Prostate gland (tissue), 2 donors: ENCODE results near the gene SKIDA1. TPM values are rescaled to one million over a fixed set of nuclear protein-coding genes. Genes with fewer than 3 reads are reported as not detected.

Experiments used
- DNase-seq: peaks from one replicate; pipeline ENCODE4 v3.0.0-alpha.2; 2019; ENCODE audit warnings: low spot score
- H3K27ac ChIP-seq, 2 donors: fragments of 200-600 bp; sonication (generic); 2 replicates each; pipeline ENCODE4 v1.5.1; 2017 to 2019
- H3K27me3 ChIP-seq: fragments of 200-600 bp; sonication (generic); replicated peaks from 2 replicates; pipeline ENCODE4 v1.5.1; 2019; ENCODE audit not compliant: insufficient read depth
- H3K36me3 ChIP-seq, 2 donors: fragments of 200-600 bp; sonication (generic); 1 replicate in 1 of 2; 2 replicates in 1 of 2; pipeline versions ENCODE4 v1.5.1 to v1.8.1; 2017 to 2019
- H3K4me1 ChIP-seq: fragments of 200-600 bp; sonication (generic); replicated peaks from 2 replicates; pipeline ENCODE4 v1.5.1; 2019
- H3K4me3 ChIP-seq, 2 donors: fragments of 200-600 bp; sonication (generic); 2 replicates each; pipeline ENCODE4 v1.5.1; 2017 to 2019
- H3K9me3 ChIP-seq: fragments of 200-600 bp; sonication (generic); 2 replicates; pipeline ENCODE4 v1.5.1; 2017
- POLR2A ChIP-seq: fragments of 450-650 bp; IDR thresholded peaks from one replicate; pipeline ENCODE4 v1.6.1; 2016; ENCODE audit warnings: antibody characterized with exemption, mild to moderate bottlenecking
- POLR2AphosphoS5 ChIP-seq: sonication (generic); formaldehyde crosslinking; IDR thresholded peaks from one replicate; pipeline ENCODE4 v1.6.1; 2017; ENCODE audit warnings: antibody characterized with exemption
- WGBS: methylation state at CpG from one replicate; pipeline ENCODE4 v1.1.5; 2018; 5-methylcytosine and 5-hydroxymethylcytosine counted together
- intact Hi-C: fragments of 100-400 bp; cut with DNase I; formaldehyde crosslinking; loops from one replicate; pipeline ENCODE4 v1.14.2; 2022
- total RNA-seq, 2 donors: library from RNA; depleted of rRNA; stranded (reverse); fragments of >200 nt; gene quantifications; one replicate each; pipeline ENCODE4 v1.1.0, GENCODE V29; 2016
- TF ChIP-seq, protein P1 (sequence below), 4 experiments: fragments of 200-600 bp in 2 of 4; fragments of 450-650 bp in 2 of 4; sonication (generic) in 2 of 4; IDR thresholded peaks; 1 replicate in 3 of 4; 2 replicates in 1 of 4; pipeline ENCODE4 v1.5.1; 2016 to 2019; ENCODE audit warnings: antibody characterized with exemption in 4 of 4, mild to moderate bottlenecking in 2 of 4, moderate library complexity in 2 of 4

Gene SKIDA1
- total RNA-seq, 2 donors from 2014 or later, result 1.5 to 4.3 TPM

DNA sequence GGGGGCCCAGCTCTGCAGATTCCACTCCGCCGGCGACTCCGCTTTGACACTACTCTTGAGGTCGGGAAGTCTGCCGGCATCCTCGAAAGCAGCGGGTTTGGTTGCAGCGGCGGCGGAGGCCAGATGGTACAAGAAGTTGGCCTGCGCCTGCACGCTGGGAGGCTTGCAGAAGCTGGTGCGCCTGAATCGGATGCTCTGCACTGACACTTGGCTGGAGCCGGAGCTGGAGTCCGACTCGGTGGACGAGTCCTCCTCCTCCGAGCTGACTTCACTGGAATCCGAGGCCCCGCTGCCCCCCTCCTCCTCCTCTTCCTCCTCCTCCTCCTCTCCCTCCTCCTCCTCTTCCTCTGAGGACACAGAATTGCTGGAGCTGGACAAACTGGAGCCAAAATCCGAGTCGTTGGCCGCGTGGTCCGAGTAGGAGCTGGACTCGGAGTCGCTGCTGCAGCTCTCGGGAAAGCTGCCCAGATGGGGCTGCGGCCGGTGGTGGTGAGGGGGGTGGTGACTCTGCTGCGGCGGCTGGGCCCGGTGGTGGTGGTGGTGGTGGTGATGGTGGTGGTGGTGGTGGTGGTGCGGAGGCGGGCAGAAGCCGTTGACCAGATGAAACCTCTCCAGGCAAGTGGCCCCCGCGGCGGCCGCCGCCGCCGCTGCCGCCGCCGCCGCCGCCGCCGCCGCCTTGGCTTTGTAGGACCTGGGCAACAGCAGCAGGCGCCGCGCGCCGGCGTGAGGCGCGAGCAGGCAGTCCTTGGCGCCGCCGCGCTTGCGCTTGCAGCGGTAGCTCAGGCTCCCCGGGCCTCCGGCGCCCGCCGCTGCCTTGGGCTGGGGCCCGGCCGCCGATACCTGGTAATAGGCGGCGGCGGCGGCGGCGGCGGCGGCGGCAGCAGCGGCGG is 9.0 kb downstream of the SKIDA1 start:
- peak overlapping the region; percentile 80 to 81 for H3K27ac ChIP-seq
- H3K27me3 ChIP-seq, result no peaks in the 10 kb centered on the region
- no peaks in the 10 kb centered on the region for H3K9me3 ChIP-seq
- TF ChIP-seq POLR2AphosphoS5, result peak; percentile 5
- TF ChIP-seq, protein P1, sequence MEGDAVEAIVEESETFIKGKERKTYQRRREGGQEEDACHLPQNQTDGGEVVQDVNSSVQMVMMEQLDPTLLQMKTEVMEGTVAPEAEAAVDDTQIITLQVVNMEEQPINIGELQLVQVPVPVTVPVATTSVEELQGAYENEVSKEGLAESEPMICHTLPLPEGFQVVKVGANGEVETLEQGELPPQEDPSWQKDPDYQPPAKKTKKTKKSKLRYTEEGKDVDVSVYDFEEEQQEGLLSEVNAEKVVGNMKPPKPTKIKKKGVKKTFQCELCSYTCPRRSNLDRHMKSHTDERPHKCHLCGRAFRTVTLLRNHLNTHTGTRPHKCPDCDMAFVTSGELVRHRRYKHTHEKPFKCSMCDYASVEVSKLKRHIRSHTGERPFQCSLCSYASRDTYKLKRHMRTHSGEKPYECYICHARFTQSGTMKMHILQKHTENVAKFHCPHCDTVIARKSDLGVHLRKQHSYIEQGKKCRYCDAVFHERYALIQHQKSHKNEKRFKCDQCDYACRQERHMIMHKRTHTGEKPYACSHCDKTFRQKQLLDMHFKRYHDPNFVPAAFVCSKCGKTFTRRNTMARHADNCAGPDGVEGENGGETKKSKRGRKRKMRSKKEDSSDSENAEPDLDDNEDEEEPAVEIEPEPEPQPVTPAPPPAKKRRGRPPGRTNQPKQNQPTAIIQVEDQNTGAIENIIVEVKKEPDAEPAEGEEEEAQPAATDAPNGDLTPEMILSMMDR (IDR thresholded peaks at IDR 0.05), result no peak
- WGBS, result 1% methylated on average over 84 of the region's 86 CpGs
- peak overlapping the region; percentile 45 to 52 for H3K4me3 ChIP-seq
- peak; percentile 57 for DNase-seq
- no peaks in the 10 kb centered on the region for H3K4me1 ChIP-seq
- intact Hi-C loops, result no loop called here
- no peaks in the 10 kb centered on the region for H3K36me3 ChIP-seq

DNA sequence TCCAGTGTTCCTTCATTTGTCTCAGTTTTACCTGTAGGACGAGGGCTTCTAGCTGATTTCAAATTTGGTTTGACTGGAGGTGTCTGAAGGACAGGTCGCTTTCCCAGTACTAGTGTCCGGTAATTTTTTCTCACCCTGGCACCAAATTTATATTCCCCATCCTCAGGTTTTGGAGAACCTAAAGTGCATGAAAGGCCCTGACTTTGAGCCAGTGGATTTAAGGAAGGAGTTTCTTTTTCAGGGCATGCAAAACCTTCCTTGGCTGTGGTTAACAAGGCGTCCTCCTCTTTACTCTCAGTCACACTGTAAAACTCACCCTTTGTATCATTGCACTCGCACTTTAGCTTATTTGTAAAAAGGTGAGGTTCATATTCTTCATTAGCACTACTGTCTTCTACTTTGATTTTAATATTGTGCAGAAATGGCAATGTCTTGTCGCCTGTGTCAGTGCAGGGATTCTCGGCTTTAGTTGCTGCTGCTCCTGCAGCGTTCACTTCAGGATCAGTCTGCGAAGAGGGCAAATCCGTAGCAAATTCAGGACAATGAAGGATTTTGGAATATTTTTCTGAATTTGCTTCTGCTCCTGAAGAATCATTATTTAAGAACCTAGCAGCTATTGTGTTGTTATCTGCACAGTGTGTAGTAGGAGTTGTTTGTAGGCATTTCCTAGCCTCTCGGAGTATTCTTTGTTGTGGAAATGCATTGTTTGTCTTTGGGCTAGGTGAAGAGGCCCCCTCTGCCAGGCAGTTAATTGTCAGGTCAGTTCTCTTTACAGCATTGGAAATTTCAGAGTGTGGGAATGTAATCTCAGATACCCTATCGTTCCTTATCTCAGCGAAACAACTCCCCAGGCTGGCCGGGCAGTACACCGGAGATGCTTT is 9.9 kb downstream of the SKIDA1 start:
- WGBS, result 55% methylated on average over 15 of the region's 15 CpGs
- intact Hi-C loops, result no loop called here
- no peak for TF ChIP-seq POLR2AphosphoS5
- TF ChIP-seq, protein P1 (IDR thresholded peaks at IDR 0.05), result no peak
- no peak for TF ChIP-seq POLR2A
- Histone ChIP-seq H3K4me3 (peak overlapping the region; percentile 45 to 52), H3K27ac (peak overlapping the region in 1 of 2 donors; percentile 80), H3K27me3 (no peaks in the 10 kb centered on the region), H3K4me1 (no peaks in the 10 kb centered on the region), H3K36me3 (no peaks in the 10 kb centered on the region), H3K9me3 (no peaks in the 10 kb centered on the region)
- DNase-seq, result no peak

DNA sequence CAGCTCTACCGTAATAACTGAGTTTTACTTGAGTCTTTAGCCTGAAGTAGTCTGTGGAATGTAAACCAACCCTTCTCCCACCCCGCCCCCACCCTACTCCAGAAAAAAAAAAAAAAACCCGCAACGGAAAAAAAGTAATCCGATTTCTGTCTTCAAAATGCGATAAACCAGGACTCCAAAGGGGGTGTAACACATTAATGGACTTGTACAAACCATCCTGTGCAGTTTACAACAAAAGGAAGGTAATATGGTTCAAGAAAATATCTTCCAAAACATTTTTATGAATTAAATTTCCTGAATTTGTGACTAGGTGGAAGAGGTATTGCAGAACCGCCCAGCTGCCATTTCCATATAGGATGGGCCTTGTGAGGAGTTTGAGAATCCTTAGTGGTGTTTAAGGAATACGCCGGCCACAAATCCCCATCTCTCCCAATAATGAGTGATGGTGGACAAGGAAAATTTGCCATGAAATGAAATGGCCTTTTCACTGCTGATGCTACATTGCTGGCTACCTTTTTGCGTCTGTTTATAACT is 10.6 kb downstream of the SKIDA1 start:
- H3K4me3 ChIP-seq, result no peak overlapping the region
- no peaks in the 10 kb centered on the region for H3K4me1 ChIP-seq
- H3K27me3 ChIP-seq, result no peaks in the 10 kb centered on the region
- H3K36me3 ChIP-seq, result no peaks in the 10 kb centered on the region
- no peak for DNase-seq
- H3K9me3 ChIP-seq, result no peaks in the 10 kb centered on the region
- H3K27ac ChIP-seq, result no peak overlapping the region
- TF ChIP-seq POLR2A, result no peak
- no peak for TF ChIP-seq POLR2AphosphoS5
- TF ChIP-seq, protein P1 (IDR thresholded peaks at IDR 0.05), result no peak
- intact Hi-C loops, result no loop called here
- WGBS, result 70% methylated on average over 10 of the region's 10 CpGs

DNA sequence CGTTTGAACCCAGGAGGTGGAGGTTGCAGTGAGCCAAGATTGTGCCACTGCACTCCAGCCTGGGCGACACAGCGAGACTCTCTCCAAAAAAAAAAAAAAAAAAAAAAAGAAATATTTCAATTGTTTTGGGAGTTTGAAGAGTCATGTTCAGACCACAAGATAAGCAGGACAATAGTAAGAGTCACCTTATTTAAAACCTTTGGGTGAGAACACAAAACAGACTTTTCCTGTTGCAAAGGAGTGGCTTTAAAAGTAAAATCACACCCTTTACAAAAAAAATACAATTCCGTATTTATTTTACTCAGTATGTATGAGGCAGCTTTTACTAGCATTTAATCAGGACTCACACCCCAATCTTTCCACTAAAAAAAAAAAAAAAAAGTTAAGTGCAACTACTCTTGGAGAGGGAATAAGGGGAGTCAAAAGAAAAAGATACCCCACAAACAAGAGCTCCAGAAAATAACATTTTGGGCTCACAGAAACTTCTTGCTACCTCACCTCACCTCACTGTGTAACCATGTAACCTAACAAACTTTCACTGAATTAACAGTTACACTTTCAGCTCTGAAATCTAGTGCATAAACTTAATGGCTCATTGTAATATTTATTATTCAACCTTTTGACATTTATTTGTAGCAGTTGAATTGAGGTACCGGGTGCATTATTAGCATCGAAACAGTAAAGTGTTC is 11.2 kb downstream of the SKIDA1 start:
- intact Hi-C loops, result no loop called here
- no peaks in the 10 kb centered on the region for H3K4me1 ChIP-seq
- H3K4me3 ChIP-seq, result no peak overlapping the region
- no peak for DNase-seq
- H3K27ac ChIP-seq, result no peak overlapping the region
- H3K9me3 ChIP-seq, result no peaks in the 10 kb centered on the region
- WGBS, result 80% methylated on average over 6 of the region's 6 CpGs
- H3K27me3 ChIP-seq, result no peaks in the 10 kb centered on the region
- no peak for TF ChIP-seq POLR2AphosphoS5
- TF ChIP-seq POLR2A, result no peak
- TF ChIP-seq, protein P1 (IDR thresholded peaks at IDR 0.05), result no peak
- H3K36me3 ChIP-seq, result no peaks in the 10 kb centered on the region
